K562 treated with DMSO at 1 percent for 4 hours (cell line): ENCODE results near the gene EMC10. TPM values are rescaled to one million over a fixed set of nuclear protein-coding genes. Genes with fewer than 3 reads are reported as not detected.

ENCODE experiments used
- total RNA-seq: library from RNA; unstranded; fragments of 300-600 nt; gene quantifications from 2 replicates; pipeline ENCODE4 v1.2.3, GENCODE V29; 2022; ENCODE audit not compliant: insufficient read depth

The EMC10 gene
- total RNA-seq, result 61.9 and 66.2 TPM in 2 replicates

DNA sequence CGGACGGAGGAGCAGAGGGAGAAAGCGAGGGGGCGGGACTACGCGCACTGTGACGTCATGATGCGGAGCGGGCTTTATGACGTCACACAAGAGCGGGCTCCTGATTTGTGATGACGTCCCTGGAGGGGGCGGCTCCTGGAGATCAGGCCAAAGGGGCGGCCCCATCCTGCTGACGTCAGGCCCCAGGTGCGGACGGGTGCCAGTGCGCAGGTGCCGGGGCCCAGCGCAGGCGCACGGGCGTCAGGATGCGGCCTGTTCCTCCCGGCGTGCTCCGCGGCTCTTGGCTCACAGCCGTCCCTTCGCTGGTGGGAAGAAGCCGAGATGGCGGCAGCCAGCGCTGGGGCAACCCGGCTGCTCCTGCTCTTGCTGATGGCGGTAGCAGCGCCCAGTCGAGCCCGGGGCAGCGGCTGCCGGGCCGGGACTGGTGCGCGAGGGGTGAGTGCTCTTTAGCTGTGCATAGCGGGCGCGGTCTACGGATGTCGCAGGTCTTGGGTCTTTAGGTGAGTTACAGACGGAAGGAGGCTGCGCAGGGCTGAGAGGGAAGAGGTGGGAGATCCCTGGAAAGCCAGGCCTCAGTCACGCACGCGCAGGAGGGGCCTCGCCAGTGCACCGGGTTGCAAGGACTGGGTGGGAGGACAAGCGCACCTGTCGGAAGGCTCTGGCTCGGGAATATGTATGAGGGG lies at the start of gene EMC10, which contains the start of gene GARIN5A:
Gene EMC10, plus strand, starts transcription at position 284 of the 683 bp plus-strand sequence. Its CDS starts 38 bp downstream, at position 322.
Gene GARIN5A, minus strand, starts transcription at position 625 of the 683 bp plus-strand sequence. Its CDS starts 460 bp downstream, at position 165.

DNA sequence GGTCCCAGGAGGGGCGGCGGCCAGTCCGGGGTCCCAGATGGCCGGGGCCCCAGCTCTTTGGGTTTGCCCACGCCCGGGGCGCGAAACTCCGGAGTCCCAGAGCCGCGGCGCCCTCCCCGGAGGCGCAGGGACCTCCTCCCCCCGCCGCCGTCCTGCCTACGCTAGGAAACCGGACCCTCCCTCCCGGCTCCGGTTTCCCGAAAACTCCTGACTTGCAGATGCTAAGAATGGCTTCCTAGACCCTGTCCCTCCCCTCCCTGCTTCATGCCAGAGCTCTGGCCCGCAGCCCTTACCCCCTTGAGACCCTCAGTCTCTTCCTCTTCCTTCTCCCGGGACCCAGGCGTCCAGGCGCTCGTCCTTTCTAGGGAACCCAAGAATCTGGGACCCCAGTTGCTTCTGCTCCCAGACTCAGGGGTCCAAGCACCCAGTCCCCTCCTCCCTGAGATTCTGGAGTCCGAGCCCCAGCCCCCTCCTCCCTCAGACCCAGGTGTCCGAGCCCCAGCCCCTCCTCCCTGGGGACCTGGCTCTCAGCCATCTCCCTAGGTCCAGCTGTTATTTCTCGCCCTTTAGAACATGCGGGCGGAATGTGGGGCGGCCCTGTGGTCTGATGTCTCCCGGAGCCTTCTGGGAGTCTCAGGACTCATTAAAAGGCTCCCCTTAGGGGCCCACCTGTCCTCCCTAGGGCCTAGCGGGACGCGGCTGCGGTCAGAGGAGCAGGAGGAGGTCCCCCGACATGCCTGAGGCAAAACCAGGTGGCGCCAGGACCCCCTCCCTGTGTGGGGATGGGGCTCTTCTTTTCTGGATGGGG lies 43.9 kb upstream of the EMC10 start, which contains the start of gene MYBPC2:
Gene MYBPC2, plus strand, starts transcription at position 672 of the 808 bp plus-strand sequence. Its CDS starts 62 bp downstream, at position 734.

DNA sequence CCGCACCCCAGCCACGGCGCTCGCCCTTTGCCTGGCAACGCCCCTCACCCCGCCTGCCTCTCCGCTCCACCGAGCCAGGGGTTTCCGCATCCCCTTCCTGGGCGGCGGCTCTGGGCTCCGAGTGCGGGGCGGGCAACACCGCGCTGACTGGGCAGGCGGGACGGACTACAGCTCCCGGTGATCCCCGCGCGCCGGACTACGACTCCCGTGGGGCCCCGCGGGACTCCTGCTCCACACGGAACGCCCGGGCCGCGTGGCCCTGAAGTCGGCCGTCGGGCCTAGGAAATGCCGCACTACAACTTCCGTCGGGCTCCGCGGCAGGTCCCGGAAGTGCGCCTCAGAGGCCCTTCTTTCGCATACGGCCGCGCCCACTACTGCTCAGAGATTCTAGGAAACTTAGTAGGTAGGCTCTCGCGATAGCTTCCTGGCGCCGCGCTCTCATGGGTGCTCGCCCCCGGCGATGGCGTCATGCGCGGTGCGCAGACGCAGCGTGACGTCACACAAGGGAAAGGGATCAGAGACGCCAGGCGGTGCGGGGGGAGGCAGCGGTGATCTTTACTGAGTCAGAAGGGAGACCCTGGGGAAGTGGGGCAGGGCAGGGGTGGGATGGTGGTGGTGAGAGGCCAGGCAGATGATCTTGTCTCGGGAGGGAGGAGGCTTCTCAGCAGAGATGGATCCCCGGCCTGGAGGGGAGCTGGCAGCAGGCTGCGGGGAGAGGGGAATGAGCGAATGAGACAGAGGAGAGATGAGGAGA lies 34.9 kb downstream of the EMC10 start, which contains the start of gene JOSD2:
Gene JOSD2, minus strand, starts transcription at position 123 of the 754 bp plus-strand sequence. CDS start 760 bp downstream, outside the sequence.

DNA sequence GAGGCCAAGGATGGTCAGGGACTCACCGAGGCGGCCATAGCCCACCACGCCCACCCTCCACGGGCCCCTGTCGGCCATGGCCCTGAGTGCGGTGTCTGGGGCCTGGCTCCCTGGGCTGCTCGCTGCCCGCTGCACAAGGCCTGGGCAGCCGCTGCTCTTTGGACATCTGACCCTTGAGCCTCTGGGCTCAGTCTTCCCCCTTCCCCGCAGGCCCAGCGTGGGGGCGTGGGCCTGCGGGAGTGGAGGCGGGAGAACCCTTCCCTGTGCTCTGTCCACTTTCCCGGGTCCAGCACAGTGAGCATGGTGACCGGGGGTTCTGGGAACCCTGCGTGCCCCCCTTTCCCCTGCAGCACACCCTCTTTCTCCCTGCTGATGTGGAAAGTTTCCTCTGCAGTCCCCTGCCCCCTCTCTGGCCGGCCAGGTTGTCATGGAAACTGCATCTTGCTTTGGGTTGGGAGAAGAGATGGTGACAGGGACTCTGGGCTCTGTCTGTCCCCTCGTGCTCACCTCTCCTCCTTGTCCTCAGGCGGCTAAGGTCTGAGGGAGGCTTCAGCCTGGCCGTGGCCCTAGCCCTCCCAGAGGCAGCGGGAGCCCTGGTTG lies 37.5 kb downstream of the EMC10 start, which contains the start of gene ASPDH:
Gene ASPDH, minus strand, starts transcription at position 168 of the 600 bp plus-strand sequence. Its CDS starts 90 bp downstream, at position 78.

Other genes starting within 250 kb of the EMC10 start
- 4.1 and 10.0 TPM in 2 replicates for gene KCNC3, start 147.1 kb upstream of the EMC10 start, total RNA-seq
- gene NAPSA, start 110.9 kb upstream of the EMC10 start, total RNA-seq, result 1.0 and 1.5 TPM in 2 replicates
- gene NR1H2, start 100.0 kb upstream of the EMC10 start, total RNA-seq, result 66.0 and 68.6 TPM in 2 replicates
- gene POLD1, start 92.2 kb upstream of the EMC10 start, total RNA-seq, result 234 and 239 TPM in 2 replicates
- gene SPIB, start 57.6 kb upstream of the EMC10 start, total RNA-seq, result 1.0 and 2.9 TPM in 2 replicates
- gene MYBPC2, start 43.6 kb upstream of the EMC10 start, total RNA-seq, result not detected in 2 replicates
- 2.1 and 3.8 TPM in 2 replicates for gene GARIN5A, start 341 bp downstream of the EMC10 start, total RNA-seq
- 4.8 and 9.5 TPM in 2 replicates for gene JOSD2, start 34.7 kb downstream of the EMC10 start, total RNA-seq
- gene ASPDH, start 37.4 kb downstream of the EMC10 start, total RNA-seq, result 2.8 TPM in 1 of 2 replicates, not detected in the other
- 6.0 and 7.0 TPM in 2 replicates for gene LRRC4B, start 91.9 kb downstream of the EMC10 start, total RNA-seq
- gene SYT3, start 163.4 kb downstream of the EMC10 start, total RNA-seq, result 1.0 and 4.2 TPM in 2 replicates
- gene C19orf81, start 172.9 kb downstream of the EMC10 start, total RNA-seq, result 31.6 and 52.6 TPM in 2 replicates
- 2.3 and 3.8 TPM in 2 replicates for gene SHANK1, start 243.3 kb downstream of the EMC10 start, total RNA-seq
- gene CLEC11A, start 246.9 kb downstream of the EMC10 start, total RNA-seq, result 130 and 141 TPM in 2 replicates